ENCODE results near the gene TAOK1. TPM values are rescaled to one million over a fixed set of nuclear protein-coding genes. Genes with fewer than 3 reads are reported as not detected.

Gene TAOK1
- total and polyA plus RNA-seq, 2 of the 13 experiments (the other 11 are each of a cell fraction or from before 2014, with no cell fraction given), result 14.1 to 23.0 TPM

- no peak for TF ChIP-seq SRSF4 (IDR thresholded peaks at IDR 0.05; ENCODE audit: low read depth, low read length, poor library complexity, severe bottlenecking)
- no peak for TF ChIP-seq CHD4 (IDR thresholded peaks at IDR 0.05; ENCODE audit: borderline replicate concordance, low read length)
- TF ChIP-seq ZNF333 (CRISPR knock-in tag; IDR thresholded peaks at IDR 0.05; ENCODE audit: borderline replicate concordance), result no peak
- TF ChIP-seq ZNF614 (CRISPR knock-in tag; IDR thresholded peaks at IDR 0.05; ENCODE audit: borderline replicate concordance), result peak; percentile 67; the same call in 1 of the 2 replicates
- TF ChIP-seq ZNF841 (CRISPR knock-in tag; IDR thresholded peaks at IDR 0.05; ENCODE audit: borderline replicate concordance), result no peak
- TF ChIP-seq DBP (CRISPR knock-in tag; IDR thresholded peaks at IDR 0.05; ENCODE audit: not compliant biosample characterization), result no peak
- TF ChIP-seq EED (CRISPR knock-in tag; IDR thresholded peaks at IDR 0.05), result no peak; the same call in 1 of the 2 replicates
- TF ChIP-seq ZNF407 (CRISPR knock-in tag; IDR thresholded peaks at IDR 0.05; ENCODE audit: not compliant biosample characterization), result no peak
- no peak for TF ChIP-seq JUND (CRISPR knock-in tag; IDR thresholded peaks at IDR 0.05)
- peak; percentile 82 for TF ChIP-seq MAX (IDR thresholded peaks at IDR 0.05)
- TF ChIP-seq MAF1 (CRISPR knock-in tag; IDR thresholded peaks at IDR 0.05; ENCODE audit: borderline replicate concordance), result no peak
- peak; percentile 91 for TF ChIP-seq HNRNPK (IDR thresholded peaks at IDR 0.05; ENCODE audit: low read depth, low read length, poor library complexity, severe bottlenecking)
- 0 out of 2 replicates have a peak, but pooled peaks have one; percentile 19 for TF ChIP-seq ZNF609 (CRISPR knock-in tag; IDR thresholded peaks at IDR 0.05; ENCODE audit: borderline replicate concordance)
These were observed at the start of gene TAOK1 (continued) for GRCh38 chr17:29389982-29390850.

All from HepG2 (cell line).